Measurements from ENCODE around the gene HVCN1.
A peak's percentile ranks its signal among the peaks of the same experiment; 100 is the strongest.

The HVCN1 gene

GRCh38 chr12:110698171-110698902 lies 9.4 kb upstream of the HVCN1 start:
- DNase-seq, result peak; percentile 94 to 96 (median 94)

GRCh38 chr12:110697236-110697635 lies 8.3 kb upstream of the HVCN1 start:
- DNase-seq, result peak; percentile 33 to 50 (median 34)

GRCh38 chr12:110696283-110696682 lies 7.4 kb upstream of the HVCN1 start:
- no peak for DNase-seq

- peak; percentile 88 to 92 (median 90) for DNase-seq
Observed at GRCh38 chr12:110694330-110694901, 5.5 kb upstream of the HVCN1 start.

GRCh38 chr12:110693731-110694130 lies 4.8 kb upstream of the HVCN1 start:
- peak; percentile 84 to 90 (median 87) for DNase-seq

GRCh38 chr12:110690127-110690430 lies 1.2 kb upstream of the HVCN1 start:
- no peak for DNase-seq

GRCh38 chr12:110689281-110690126 lies 589 bp upstream of the HVCN1 start:
- peak; percentile 82 to 93 (median 85) for DNase-seq

GRCh38 chr12:110687396-110688169 lies 1.3 kb downstream of the HVCN1 start:
- DNase-seq, result peak in 2 of 3 donors; percentile 31 to 51

GRCh38 chr12:110686294-110686903 lies 2.5 kb downstream of the HVCN1 start:
- DNase-seq, result no peak

GRCh38 chr12:110684312-110684836 lies 4.5 kb downstream of the HVCN1 start:
- DNase-seq, result no peak

- no peak for DNase-seq
Observed at GRCh38 chr12:110683888-110684287, 5.0 kb downstream of the HVCN1 start.

GRCh38 chr12:110680032-110680431 lies 8.9 kb downstream of the HVCN1 start:
- no peak for DNase-seq

- DNase-seq, result no peak
Observed at GRCh38 chr12:110679201-110679600, 9.7 kb downstream of the HVCN1 start.

- DNase-seq, result no peak
Observed at GRCh38 chr12:110677982-110678381, 10.9 kb downstream of the HVCN1 start.

- peak; percentile 47 to 52 (median 48) for DNase-seq
Observed at GRCh38 chr12:110677206-110677911, 11.6 kb downstream of the HVCN1 start.

GRCh38 chr12:110676171-110676570 lies 12.7 kb downstream of the HVCN1 start:
- no peak for DNase-seq

GRCh38 chr12:110670161-110670701 lies 18.7 kb downstream of the HVCN1 start:
- peak; percentile 37 to 70 (median 58) for DNase-seq

GRCh38 chr12:110669193-110669502 lies 19.8 kb downstream of the HVCN1 start:
- no peak for DNase-seq

- no peak for DNase-seq
Observed at GRCh38 chr12:110668480-110669192, 20.3 kb downstream of the HVCN1 start.

- DNase-seq, result no peak
Observed at GRCh38 chr12:110667671-110668070, 21.2 kb downstream of the HVCN1 start.

GRCh38 chr12:110666892-110667291 lies 22.0 kb downstream of the HVCN1 start:
- no peak for DNase-seq
